Globus pallidus (tissue), 1 donor: Measurements from ENCODE around the gene PTGES2.
"Not testable (repeated sequence)": the region's sequence is repeated elsewhere in the genome, so short reads cannot be mapped to it uniquely, and the experiment has no call there.

Experiments
- DNase-seq: peaks from one replicate; pipeline ENCODE4 v3.0.0-alpha.2; 2015; ENCODE audit warnings: low spot score

The PTGES2 gene

GRCh38 chr9:128118971-128119665 is 8.4 kb downstream of the PTGES2 start:
- no peak for DNase-seq

DNA sequence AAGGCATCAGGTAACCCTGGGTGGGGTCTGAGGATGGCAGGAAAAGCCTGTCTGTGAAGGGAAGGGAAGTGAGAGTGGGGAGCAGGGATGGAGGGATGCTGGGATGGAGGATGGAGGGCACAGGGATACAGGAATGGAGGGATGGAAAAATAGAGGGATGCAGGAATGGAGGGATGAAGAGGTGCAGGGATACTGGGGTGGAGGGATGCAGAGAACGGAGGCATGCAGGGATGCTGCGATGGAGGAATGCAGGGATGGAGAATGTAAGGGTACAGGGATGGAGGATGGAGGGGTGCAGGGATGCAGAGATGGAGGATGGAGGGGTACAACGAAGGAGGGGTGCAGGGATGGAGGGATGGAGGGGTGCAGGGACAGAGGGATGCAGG is 9.1 kb downstream of the PTGES2 start:
- no peak for DNase-seq

DNA sequence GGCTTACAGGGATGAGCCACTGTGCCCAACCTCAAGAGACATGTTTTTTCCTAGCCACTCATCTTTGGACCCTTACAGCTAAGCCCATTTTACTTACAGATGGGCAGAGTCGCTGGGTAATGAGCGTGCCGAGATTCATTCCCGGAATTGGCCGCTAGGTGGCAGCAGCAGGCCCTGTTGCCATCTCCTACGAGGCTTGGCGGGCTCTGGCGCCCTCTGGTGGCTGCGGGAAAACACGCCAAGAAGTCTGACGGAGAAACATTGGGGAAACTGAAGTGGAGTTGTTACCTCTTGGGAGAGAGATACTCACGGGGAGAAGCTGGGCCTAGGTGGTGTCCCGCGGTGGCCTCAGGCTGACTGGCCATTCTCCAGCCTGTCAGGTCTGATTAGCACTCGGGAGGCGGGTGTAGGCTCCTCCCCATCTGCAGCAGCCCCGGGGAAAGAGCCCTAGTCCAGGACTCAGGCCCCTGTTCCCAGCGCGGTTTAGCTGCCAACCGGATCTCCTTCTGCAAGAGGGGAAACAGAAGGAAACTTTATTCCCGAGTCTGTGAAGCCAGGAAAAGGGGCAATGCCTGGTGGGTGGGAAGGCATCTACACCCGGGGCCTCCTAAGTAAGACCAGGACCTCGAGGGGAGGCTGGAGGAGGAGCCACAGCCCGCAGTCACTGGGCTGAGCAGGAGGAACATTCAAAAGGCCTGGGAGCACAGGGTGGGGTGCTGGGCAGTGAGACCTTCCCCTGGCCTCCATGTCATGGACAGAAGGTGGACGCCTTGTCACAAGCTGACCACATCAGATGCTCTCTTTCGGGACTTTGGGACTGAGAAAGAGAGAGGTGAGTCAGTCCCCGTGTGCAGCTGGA is 9.7 kb downstream of the PTGES2 start:
- peak; percentile 83 for DNase-seq

DNA sequence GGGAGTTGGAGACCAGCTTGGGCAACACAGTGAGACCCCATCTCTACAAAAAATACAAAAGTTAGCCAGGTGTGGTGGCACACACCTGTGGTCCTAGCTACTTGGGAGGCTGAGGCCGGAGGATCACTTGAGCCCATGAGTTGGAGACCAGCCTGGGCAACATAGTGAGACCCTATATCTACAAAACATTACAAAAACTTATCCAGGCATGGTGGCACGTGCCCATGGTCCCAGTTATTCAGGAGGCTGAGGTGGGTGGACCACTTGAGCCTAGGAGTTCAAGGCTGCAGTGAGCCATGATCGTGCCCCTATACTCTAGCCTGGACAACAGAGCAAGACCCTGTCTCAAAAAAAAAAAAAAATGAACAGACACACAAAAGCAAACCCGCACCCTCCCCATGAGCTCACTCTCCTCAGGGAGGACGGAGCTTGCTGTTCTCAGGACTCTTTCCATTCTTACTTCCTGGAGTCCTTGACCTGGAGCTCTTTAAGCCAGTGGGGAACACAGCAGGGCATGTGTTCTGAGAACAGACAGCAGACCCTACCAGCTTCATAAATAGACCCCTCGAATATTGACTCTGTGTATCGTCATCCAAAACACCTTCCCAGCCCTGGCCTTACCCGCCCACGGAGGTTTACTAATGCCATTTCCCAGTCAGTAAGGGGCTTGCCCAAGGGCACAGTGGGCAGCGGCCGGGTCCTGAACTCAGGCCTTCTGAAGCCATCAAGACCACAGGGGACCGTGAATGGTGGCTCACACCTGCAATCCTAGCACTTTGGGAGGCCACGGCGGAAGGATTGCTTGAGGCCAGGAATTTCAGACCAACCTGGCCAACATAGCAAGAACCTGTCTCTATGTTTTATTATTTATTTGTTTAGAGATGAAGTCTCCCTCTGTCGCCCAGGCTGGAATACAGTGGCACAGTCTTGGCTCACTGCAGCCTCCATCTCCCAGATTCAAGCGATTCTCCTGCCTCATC is 11.1 kb downstream of the PTGES2 start:
- DNase-seq, result no peak

GRCh38 chr9:128115187-128116103 is 12.1 kb downstream of the PTGES2 start:
- no peak for DNase-seq

- no peak for DNase-seq
Observed at GRCh38 chr9:128114326-128115186, 13.0 kb downstream of the PTGES2 start.

DNA sequence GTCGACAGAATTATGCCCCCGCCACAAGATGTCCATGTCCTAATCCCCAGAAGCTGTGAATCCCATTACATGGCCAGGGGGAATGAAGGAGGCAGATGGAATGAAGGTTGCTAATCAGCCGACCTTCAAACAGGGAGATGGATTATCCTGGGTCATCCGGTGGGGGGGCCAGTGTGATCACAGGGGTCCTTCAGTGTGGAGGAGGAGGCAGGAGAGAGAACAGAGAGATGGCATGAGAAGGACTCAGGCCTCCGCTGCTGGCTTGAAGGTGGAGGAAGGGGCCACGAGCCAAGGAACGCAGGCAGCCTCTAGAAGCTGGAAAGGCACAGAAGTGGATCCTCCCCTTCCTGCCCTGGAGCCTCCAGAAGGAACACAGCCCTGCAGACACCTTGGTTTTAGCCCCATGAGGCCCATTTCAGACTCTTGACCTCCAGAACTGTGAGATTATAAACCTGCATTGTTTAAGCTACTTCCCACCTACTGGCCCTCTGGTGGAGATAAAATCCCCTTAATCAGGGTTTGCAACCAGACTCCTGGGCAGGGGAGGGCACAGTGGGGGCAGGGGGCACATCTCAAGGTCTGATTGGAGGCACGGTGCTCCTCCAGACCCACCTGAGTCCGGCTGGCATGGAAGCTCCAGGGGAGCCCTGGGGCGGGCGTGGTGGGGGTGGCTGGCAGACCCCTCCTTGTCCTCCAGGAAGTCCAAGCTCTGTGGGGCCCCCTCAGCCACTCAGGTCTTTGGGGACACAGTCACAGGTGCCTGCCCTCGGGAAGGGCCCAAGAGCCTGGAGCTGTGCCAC is 13.8 kb downstream of the PTGES2 start:
- DNase-seq, result no peak

- DNase-seq, result not testable (repeated sequence)
Observed at GRCh38 chr9:128111726-128112125, 15.8 kb downstream of the PTGES2 start.

GRCh38 chr9:128109050-128109709 is 18.3 kb downstream of the PTGES2 start:
- no peak for DNase-seq

- no peak for DNase-seq
Observed at GRCh38 chr9:128108269-128109049, 19.1 kb downstream of the PTGES2 start.

GRCh38 chr9:128107468-128108268 is 19.9 kb downstream of the PTGES2 start:
- no peak for DNase-seq

DNA sequence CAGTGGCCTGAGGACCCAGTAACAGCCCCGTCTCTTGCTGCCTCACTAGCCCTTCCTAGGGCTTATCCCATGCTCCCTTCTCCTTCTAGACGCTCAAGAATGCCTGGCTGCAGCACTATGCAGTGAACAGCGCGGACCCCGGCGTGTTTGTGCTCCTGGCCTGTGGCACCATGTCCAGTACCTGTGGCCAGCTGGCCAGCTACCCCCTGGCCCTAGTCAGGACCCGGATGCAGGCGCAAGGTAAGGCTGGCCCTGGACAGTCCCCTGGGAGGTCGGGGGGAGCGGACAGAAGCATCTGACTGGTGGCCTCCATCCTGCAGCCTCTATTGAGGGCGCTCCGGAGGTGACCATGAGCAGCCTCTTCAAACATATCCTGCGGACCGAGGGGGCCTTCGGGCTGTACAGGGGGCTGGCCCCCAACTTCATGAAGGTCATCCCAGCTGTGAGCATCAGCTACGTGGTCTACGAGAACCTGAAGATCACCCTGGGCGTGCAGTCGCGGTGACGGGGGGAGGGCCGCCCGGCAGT is 20.5 kb downstream of the PTGES2 start:
- DNase-seq, result no peak

DNA sequence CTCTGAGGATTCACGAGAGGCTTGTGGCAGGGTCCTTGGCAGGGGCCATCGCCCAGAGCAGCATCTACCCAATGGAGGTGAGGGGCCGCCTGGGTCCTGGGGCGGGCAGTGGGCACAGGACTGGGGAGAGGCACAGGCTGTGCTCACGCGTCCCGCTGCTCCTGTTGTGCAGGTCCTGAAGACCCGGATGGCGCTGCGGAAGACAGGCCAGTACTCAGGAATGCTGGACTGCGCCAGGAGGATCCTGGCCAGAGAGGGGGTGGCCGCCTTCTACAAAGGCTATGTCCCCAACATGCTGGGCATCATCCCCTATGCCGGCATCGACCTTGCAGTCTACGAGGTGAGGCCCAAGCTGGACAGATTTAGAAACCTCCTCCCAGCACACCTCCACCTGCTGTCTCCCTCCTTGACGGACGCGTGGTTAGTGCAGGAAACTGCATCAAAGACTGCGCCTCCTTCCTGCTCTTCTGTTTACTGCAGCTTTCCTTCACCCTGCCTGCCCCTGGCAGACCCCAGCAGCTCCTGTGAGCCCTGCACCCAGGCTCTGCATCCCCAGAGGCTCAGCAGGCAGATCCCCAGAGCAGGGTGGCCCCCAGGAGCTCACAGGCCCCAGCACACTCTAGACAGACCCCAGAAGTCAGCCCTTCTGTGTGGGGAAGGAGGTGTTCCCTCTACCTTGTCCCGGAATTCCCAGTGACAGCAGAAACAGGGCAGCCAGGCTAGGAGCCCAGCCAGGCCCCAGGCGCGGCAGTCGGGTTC is 21.2 kb downstream of the PTGES2 start:
- DNase-seq, result no peak

- no peak for DNase-seq
Observed at GRCh38 chr9:128105538-128106175, 21.9 kb downstream of the PTGES2 start.

GRCh38 chr9:128104171-128104618 is 23.3 kb downstream of the PTGES2 start:
- no peak for DNase-seq

GRCh38 chr9:128103589-128103962 is 24.0 kb downstream of the PTGES2 start:
- DNase-seq, result no peak
